ENCODE data around the gene IFIT3. TPM values are rescaled to one million over a fixed set of nuclear protein-coding genes. Genes with fewer than 3 reads are reported as not detected.

Gene IFIT3
- total and polyA plus RNA-seq, 4 donors: 4.9 to 26.1 (median 13.0) TPM

DNA sequence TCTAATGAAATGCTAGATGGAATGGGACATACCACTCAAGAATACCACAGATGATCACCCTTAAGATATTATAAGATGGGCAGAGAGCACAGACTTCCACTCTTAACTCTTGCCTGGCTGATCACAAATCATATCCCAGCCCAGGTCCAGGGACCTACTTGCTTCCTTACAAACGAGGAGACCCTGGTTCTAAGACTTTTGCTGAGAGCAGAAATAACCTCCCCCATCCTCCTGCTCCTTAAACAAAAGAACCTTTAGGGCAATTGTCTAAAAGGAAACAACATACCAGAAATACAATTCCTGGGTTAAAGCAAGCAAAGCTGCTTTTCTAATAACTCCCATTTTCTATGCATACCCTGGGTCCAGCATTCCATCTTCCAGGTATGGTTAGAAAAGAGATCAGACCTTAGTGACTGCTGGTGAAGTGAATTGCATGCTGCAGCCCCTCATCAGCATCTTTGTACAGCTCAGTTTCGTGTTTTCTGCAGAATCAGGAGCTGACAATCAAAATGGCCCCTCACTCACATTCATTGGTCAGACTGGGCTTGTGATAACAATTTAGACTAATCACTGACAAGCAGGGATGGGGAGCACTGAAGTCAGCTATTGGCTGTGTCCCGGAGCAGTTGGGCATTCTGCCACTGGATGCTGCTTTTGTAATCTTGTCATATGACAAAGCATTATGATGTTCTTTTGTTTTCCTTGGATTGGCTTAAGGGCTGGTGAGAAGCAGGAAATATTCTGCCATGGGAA is 14.6 kb downstream of the IFIT3 start:
- peak in 3 of 6 donors; percentile 58 to 96 (median 89) for DNase-seq (ENCODE audit: low read depth in 4 of 6, low spot score in 6 of 6)
- Histone ChIP-seq H3K9me3 (ENCODE audit: control insufficient read depth, insufficient read depth, low read length) (no peaks in the 10 kb centered on the region), H3K4me3 (ENCODE audit: low read depth, low read length) (peak overlapping the region; percentile 24), H3K36me3 (ENCODE audit: control insufficient read depth, insufficient read depth, low read length) (no peaks in the 10 kb centered on the region), H3K27ac (ENCODE audit: low read depth, low read length) (peak overlapping the region; percentile 59), H3K27me3 (ENCODE audit: control insufficient read depth, insufficient read depth, low read length) (no peaks in the 10 kb centered on the region), H3K4me1 (ENCODE audit: control insufficient read depth, insufficient read depth, low read length) (no peaks in the 10 kb centered on the region)
- 40% methylated on average over 3 of the region's 3 CpGs for WGBS (ENCODE audit: insufficient coverage)

DNA sequence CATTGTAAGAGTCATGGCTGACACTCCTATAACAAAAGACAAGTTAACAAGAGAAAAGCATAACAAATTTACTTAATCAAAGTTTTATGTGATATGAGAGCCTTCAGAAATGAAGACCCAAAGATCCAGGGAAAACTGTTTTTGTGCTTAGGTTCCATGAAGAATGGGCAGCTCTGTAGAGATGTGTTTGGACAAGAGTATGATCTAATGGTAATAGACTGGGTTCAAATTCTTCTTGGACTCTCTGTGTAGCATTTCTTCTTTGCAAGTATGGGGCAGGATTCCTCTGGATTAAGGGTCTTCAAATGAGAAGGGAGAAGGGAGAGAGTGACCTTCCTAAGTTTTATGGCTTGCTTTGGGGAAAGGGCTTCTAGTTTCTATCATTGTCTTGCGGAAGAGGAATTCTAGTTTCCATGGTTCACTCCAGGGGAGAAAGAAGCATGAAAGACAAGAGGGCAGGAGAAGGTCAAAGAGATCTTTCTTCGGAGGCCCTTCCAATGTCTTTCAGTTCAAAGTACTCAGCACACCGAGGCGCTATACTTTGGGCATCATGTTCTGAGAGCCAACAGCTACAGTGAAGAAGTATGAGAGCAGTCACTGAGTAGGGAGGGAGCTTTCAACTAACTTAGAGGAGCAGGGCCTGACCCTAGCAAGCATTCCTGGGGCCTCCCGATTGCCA is 15.4 kb downstream of the IFIT3 start:
- peak overlapping the region; percentile 59 for H3K27ac ChIP-seq (ENCODE audit: low read depth, low read length)
- H3K9me3 ChIP-seq (ENCODE audit: control insufficient read depth, insufficient read depth, low read length): no peaks in the 10 kb centered on the region
- WGBS (ENCODE audit: insufficient coverage): 42% methylated on average over 2 of the region's 5 CpGs
- no peaks in the 10 kb centered on the region for H3K27me3 ChIP-seq (ENCODE audit: control insufficient read depth, insufficient read depth, low read length)
- H3K4me3 ChIP-seq (ENCODE audit: low read depth, low read length): no peak overlapping the region
- no peaks in the 10 kb centered on the region for H3K36me3 ChIP-seq (ENCODE audit: control insufficient read depth, insufficient read depth, low read length)
- DNase-seq (ENCODE audit: low read depth in 4 of 6, low spot score in 6 of 6): no peak
- peaks cover 3% of the 10 kb centered on the region for H3K4me1 ChIP-seq (ENCODE audit: control insufficient read depth, insufficient read depth, low read length)

DNA sequence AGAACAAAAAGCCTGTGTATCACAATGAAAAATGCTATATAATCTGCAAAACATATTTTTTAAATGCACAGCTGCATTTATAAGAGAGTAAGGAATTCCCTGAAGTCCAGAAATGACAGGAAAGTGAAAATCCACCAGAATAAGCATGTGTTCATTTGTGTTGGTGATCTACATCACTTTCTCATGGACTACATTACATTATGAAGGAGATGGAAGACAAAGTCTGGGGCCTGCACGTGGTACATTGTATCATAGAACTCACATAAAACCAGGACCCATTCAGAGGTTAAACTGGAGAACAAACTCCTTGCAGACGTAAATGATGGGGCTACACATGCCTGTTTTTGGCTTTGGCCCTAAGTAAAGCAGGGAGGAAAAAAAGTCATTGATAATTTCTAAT is 16.4 kb downstream of the IFIT3 start:
- peaks cover 9% of the 10 kb centered on the region for H3K4me1 ChIP-seq (ENCODE audit: control insufficient read depth, insufficient read depth, low read length)
- no peak overlapping the region for H3K4me3 ChIP-seq (ENCODE audit: low read depth, low read length)
- no CpG with 5 or more reads among the region's 2 CpGs for WGBS (ENCODE audit: insufficient coverage)
- no peak for DNase-seq (ENCODE audit: low read depth in 4 of 6, low spot score in 6 of 6)
- no peaks in the 10 kb centered on the region for H3K27me3 ChIP-seq (ENCODE audit: control insufficient read depth, insufficient read depth, low read length)
- no peaks in the 10 kb centered on the region for H3K9me3 ChIP-seq (ENCODE audit: control insufficient read depth, insufficient read depth, low read length)
- no peaks in the 10 kb centered on the region for H3K36me3 ChIP-seq (ENCODE audit: control insufficient read depth, insufficient read depth, low read length)
- H3K27ac ChIP-seq (ENCODE audit: low read depth, low read length): no peak overlapping the region

DNA sequence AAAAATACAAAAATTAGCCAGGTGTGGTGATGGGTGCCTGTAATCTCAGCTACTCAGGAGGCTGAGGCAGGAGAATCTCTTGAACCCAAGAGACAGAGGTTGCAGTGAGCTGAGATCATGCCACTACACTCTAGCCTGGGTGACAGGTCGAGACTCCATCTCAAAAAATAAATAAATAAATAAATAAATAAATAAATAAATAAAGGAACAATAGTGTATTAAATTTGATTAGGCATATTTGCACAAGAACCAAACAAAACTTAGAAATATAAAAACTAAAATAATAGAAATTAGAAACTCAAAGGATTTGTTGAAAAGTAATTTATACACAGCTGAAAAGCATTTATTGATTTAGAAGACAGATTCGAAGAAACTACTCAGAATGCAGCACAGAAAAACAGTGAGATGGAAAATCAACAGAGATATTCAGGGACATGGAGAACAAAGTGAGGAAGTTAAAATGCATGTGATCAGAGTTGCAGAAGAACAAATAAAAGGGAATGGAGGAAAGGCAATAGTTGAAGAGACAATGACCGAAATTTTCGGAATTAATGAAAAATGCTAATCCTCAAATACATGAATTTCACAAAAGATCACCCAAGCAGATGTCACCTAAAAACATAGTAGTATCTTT is 17.7 kb downstream of the IFIT3 start:
- H3K27me3 ChIP-seq (ENCODE audit: control insufficient read depth, insufficient read depth, low read length): no peaks in the 10 kb centered on the region
- no peak for DNase-seq (ENCODE audit: low read depth in 4 of 6, low spot score in 6 of 6)
- WGBS (ENCODE audit: insufficient coverage): 80% methylated on average over 1 of the region's 4 CpGs

DNA sequence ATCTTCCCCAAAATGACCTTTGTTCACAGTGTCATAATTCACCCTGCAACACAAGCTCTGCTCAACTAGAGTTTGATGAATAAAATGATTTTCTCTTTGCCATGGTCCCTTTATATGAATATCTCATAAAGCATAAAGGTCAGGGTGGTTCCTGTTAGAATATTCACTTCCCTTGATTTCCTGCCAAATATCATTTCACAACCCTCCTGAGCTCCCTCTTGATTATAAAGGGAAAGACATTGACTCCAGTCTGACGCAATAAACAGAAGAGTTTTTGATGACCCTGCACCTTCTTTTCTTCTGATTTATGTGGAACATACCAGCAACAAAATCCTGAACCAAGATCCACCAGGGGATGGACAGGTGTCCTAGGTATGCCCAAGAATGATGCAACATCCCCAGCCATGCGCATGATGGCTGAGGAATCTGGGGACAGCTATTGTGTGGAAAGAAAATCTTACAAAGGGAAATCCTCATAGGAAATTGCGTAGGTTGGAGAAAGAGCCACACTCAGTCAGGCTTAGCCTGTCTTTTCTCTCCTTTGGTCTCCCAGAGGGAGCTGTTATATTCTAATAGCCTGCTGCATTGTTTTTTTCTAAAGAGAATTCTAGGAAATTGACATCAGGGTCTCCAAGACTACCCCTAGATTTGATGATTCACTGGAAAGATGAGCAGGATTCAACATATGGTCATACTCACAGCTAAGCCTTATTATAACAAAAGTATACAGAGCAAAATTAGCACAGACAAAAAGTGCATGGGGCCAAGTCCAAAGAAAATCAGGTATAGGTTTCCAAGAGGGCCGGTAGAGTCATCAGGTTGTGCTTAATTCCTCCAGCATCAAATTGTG is 18.8 kb downstream of the IFIT3 start:
- peak in 1 of 6 donors; percentile 23 for DNase-seq (ENCODE audit: low read depth in 4 of 6, low spot score in 6 of 6)
- WGBS (ENCODE audit: insufficient coverage): 100% methylated on average over 2 of the region's 4 CpGs
- no peaks in the 10 kb centered on the region for H3K27me3 ChIP-seq (ENCODE audit: control insufficient read depth, insufficient read depth, low read length)
- peak overlapping the region; percentile 36 for H3K27ac ChIP-seq (ENCODE audit: low read depth, low read length)
- H3K9me3 ChIP-seq (ENCODE audit: control insufficient read depth, insufficient read depth, low read length): no peaks in the 10 kb centered on the region
- H3K4me3 ChIP-seq (ENCODE audit: low read depth, low read length): no peak overlapping the region
- peaks cover 18% of the 10 kb centered on the region for H3K4me1 ChIP-seq (ENCODE audit: control insufficient read depth, insufficient read depth, low read length)
- no peaks in the 10 kb centered on the region for H3K36me3 ChIP-seq (ENCODE audit: control insufficient read depth, insufficient read depth, low read length)

More for the DNA sequence above, 17.7 kb downstream of the IFIT3 start:
- Histone ChIP-seq H3K4me1 (ENCODE audit: control insufficient read depth, insufficient read depth, low read length) (peaks cover 11% of the 10 kb centered on the region), H3K9me3 (ENCODE audit: control insufficient read depth, insufficient read depth, low read length) (no peaks in the 10 kb centered on the region), H3K4me3 (ENCODE audit: low read depth, low read length) (no peak overlapping the region), H3K27ac (ENCODE audit: low read depth, low read length) (no peak overlapping the region), H3K36me3 (ENCODE audit: control insufficient read depth, insufficient read depth, low read length) (no peaks in the 10 kb centered on the region)

DNA sequence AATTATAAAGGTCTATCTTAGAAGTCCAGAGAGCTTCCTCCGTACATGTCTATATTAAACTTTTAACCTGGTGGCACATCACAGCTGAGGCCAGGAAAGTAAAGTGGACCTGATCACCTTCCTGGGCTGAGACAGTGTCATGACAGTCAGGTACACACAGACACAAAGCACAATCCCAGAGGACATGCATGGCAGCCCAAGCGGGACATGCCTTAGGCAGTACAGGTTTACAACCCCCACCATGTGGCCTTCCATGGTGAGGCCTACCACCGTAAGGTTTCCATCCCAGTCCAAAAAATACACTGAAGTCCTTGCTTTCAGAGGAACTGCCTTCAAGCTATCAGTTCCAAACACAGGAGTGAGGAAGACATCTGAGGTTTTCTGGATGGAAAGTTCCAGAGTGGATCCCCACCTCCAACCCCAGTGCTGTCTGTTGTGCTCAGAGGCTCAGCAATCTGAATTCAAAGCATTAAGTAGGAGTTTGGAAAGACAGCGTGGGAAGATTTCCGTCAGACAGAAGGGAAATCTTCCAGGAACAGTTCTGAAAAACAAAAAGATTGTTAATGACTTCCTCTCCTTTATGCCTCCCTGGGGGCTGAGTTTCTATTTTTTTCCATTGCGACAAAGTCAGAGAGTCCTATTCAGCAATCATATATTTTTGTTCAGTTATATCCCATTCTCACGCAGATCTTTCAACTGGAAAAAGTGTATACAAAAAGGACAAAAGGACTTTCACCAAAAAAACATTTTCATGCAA is 20.1 kb downstream of the IFIT3 start:
- peak in 3 of 6 donors; percentile 20 to 54 (median 46) for DNase-seq (ENCODE audit: low read depth in 4 of 6, low spot score in 6 of 6)
- Histone ChIP-seq H3K36me3 (ENCODE audit: control insufficient read depth, insufficient read depth, low read length) (no peaks in the 10 kb centered on the region), H3K27me3 (ENCODE audit: control insufficient read depth, insufficient read depth, low read length) (no peaks in the 10 kb centered on the region), H3K4me3 (ENCODE audit: low read depth, low read length) (no peak overlapping the region), H3K4me1 (ENCODE audit: control insufficient read depth, insufficient read depth, low read length) (peaks cover 18% of the 10 kb centered on the region), H3K9me3 (ENCODE audit: control insufficient read depth, insufficient read depth, low read length) (no peaks in the 10 kb centered on the region), H3K27ac (ENCODE audit: low read depth, low read length) (peak overlapping the region; percentile 49)
- 82% methylated on average over 1 of the region's 7 CpGs for WGBS (ENCODE audit: insufficient coverage)

DNA sequence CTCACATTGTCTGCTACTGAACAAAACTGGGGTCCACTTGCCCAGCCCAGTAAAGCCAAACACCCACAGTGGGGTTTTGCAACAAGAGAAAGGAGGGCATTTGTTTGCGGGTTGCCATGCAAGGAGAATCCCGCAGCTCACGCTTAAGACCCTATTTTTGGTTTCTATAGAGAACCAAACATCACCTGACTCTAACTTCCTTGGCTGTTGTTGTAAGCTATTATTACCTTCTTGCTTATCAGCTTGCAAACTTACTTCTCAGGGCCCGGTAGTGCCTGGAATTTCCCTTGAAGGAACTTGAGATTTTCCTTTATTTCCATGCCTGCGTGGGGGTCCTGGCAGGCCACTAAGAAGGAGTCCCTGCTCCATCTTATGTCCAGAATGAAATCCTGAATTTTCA is 20.7 kb downstream of the IFIT3 start:
- no peaks in the 10 kb centered on the region for H3K9me3 ChIP-seq (ENCODE audit: control insufficient read depth, insufficient read depth, low read length)
- H3K36me3 ChIP-seq (ENCODE audit: control insufficient read depth, insufficient read depth, low read length): no peaks in the 10 kb centered on the region
- H3K27ac ChIP-seq (ENCODE audit: low read depth, low read length): peak overlapping the region; percentile 49
- H3K4me3 ChIP-seq (ENCODE audit: low read depth, low read length): no peak overlapping the region
- peak in 1 of 6 donors; percentile 18 for DNase-seq (ENCODE audit: low read depth in 4 of 6, low spot score in 6 of 6)
- WGBS (ENCODE audit: insufficient coverage): 64% methylated on average over 2 of the region's 5 CpGs
- H3K27me3 ChIP-seq (ENCODE audit: control insufficient read depth, insufficient read depth, low read length): no peaks in the 10 kb centered on the region
- H3K4me1 ChIP-seq (ENCODE audit: control insufficient read depth, insufficient read depth, low read length): peaks cover 18% of the 10 kb centered on the region

DNA sequence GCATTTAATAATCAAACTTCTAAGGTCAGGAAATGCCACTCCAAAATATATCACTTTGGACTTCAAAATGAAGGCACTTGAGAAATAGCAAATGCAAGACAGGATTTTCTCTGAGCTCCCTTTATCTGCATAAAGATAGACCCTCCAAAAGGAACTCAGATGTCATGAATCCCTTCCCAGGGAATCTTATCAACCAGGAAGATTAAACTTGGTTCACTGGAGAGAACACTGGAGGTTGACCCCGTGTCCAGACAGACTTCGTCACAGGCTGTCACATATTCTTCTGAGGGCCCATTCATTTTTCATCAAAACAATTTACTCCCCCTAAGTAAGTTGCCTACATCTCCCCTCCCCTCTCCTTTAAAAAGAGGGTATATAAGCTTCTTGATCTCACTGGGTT is 21.2 kb downstream of the IFIT3 start:
- Histone ChIP-seq H3K4me3 (ENCODE audit: low read depth, low read length) (no peak overlapping the region), H3K9me3 (ENCODE audit: control insufficient read depth, insufficient read depth, low read length) (no peaks in the 10 kb centered on the region), H3K36me3 (ENCODE audit: control insufficient read depth, insufficient read depth, low read length) (no peaks in the 10 kb centered on the region), H3K4me1 (ENCODE audit: control insufficient read depth, insufficient read depth, low read length) (peaks cover 18% of the 10 kb centered on the region), H3K27me3 (ENCODE audit: control insufficient read depth, insufficient read depth, low read length) (no peaks in the 10 kb centered on the region), H3K27ac (ENCODE audit: low read depth, low read length) (peak overlapping the region; percentile 49)
- no peak for DNase-seq (ENCODE audit: low read depth in 4 of 6, low spot score in 6 of 6)
- no CpG with 5 or more reads among the region's 2 CpGs for whole genome bisulfite sequencing (ENCODE audit: insufficient coverage)

Measured in spinal cord (tissue), 10 donors.